Retinal pigment epithelial cell (primary cell): ENCODE data around the gene FKBP2.

Source experiments
- DNase-seq: peaks from one replicate; pipeline ENCODE4 v3.0.0-alpha.2; 2010; ENCODE audit warnings: low read depth
- H3K4me3 ChIP-seq: 2 replicates; pipeline ENCODE4 v1.5.1; 2011; ENCODE audit warnings: mild to moderate bottlenecking, low read length, control low read depth, moderate library complexity
- TF ChIP-seq, protein P1 (sequence below): conservative IDR thresholded peaks from 2 replicates; pipeline ENCODE4 v1.5.1; 2011; ENCODE audit warnings: low read depth, low read length, control low read depth, inconsistent platforms

Gene FKBP2

DNA sequence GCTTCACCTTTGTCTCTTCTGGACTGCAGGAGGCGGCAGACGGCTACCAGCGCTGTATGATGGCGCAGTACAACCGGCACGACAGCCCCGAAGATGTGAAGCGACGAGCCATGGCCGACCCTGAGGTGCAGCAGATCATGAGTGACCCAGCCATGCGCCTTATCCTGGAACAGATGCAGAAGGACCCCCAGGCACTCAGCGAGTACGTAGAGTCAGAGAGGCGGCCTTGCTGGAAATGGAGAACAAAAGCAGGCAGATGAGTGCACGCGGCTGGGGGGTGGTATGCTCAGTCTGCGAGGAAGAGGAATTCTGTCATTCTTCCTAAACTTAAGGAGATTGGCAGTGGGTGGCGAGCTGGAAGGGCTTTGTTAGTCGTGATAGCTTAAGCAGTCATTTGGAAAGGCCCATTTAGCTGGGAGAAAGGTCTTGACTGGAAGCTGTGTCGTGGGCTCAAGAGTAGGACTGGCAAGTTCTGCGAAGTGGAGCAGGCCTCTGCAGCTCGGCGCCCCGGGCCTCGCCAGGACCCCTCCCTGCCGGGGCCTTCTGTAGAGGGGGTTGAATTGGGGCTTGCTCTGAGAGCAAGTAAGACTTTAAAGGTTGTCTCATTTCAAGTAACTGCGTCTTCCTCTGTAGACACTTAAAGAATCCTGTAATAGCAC lies 37.3 kb upstream of the FKBP2 start:
- TF ChIP-seq, protein P1, sequence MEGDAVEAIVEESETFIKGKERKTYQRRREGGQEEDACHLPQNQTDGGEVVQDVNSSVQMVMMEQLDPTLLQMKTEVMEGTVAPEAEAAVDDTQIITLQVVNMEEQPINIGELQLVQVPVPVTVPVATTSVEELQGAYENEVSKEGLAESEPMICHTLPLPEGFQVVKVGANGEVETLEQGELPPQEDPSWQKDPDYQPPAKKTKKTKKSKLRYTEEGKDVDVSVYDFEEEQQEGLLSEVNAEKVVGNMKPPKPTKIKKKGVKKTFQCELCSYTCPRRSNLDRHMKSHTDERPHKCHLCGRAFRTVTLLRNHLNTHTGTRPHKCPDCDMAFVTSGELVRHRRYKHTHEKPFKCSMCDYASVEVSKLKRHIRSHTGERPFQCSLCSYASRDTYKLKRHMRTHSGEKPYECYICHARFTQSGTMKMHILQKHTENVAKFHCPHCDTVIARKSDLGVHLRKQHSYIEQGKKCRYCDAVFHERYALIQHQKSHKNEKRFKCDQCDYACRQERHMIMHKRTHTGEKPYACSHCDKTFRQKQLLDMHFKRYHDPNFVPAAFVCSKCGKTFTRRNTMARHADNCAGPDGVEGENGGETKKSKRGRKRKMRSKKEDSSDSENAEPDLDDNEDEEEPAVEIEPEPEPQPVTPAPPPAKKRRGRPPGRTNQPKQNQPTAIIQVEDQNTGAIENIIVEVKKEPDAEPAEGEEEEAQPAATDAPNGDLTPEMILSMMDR, result no peak
- no peak overlapping the region for H3K4me3 ChIP-seq
- no peak for DNase-seq

DNA sequence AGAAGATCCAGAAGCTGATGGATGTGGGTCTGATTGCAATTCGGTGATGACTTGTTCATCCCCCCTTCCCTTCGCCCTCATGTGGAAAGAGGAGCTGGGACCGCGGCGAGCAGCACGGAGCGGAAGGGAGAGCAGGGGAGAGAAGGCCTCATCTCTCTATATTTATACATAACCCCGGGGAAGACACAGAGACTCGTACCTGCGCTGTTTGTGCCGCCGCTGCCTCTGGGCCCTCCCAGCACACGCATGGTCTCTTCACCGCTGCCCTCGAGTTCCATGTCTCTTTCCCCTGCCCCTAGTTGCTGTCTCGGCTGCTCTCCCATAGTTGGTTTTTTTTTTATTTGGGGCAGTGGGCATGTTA lies 36.8 kb upstream of the FKBP2 start:
- DNase-seq, result no peak
- TF ChIP-seq, protein P1, result no peak

DNA sequence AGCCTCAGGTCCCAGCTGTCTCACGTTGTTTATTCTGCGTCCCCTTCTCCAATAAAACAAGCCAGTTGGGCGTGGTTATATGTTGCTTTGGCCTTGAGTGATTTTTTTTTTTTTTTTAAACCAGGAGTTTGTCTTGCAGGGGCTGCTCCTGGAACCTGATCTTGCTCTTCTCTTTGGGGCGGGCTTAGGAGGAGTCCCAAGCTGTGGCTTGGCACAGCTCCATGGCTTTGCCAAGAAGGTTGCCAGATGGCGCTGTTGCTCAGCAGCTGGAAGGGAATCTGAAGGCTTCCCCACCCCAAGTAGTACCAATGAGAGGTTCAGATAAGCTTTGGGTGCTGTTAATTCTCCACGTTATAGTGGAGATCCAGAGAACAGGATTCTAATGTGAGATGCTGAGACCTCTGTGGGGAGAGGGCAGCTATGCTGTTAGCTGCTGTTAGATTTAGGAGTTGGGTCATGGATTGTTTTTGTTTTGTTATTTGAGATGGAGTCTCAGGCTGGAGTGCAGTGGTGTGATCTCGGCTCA lies 36.4 kb upstream of the FKBP2 start:
- peak; percentile 82 for DNase-seq
- TF ChIP-seq, protein P1, result peak; percentile 91
- no peak overlapping the region for H3K4me3 ChIP-seq

More for the DNA sequence above, 36.8 kb upstream of the FKBP2 start:
- no peak overlapping the region for H3K4me3 ChIP-seq

DNA sequence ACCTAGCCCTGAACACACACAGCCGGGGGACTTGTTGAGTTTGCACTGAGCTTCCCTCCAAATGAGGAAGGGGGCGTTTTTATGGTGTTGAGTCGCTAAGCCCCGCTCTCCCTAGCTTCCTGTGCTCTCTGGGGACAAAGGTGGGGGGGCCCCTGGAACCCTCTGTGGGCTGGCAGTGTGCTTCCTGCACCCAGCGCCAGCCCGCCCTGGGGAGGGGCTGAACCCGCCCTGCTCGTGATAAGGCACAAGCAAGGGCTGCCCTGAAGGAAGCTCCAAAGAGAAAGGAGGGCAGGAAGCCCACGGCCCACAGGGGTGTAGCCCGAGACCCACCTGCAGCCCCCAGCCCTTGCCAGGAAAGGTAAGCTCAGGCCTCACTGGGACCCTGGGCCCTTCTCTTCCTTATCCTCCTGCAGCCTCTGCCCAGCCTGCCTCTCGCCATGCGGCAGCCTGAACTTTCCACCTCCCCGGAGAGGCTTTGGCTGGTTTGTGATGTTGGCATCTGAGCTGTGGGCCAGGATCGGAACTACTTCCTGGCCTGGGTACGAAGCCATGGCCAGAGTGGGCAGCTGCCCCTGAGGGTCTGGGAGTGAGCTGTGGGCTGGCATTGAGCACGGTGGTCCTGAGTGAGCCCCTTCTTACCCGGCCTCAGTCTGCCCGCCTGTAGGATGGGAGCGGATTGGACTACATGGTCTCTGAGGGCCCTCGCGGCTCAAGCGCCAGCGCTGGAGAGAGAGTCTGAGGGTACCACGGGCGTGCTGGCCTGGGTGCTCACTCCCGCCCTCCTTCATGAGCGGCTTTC lies 34.2 kb upstream of the FKBP2 start, which contains the start of gene FERMT3:
Gene FERMT3, plus strand, starts transcription at position 265 of the 799 bp plus-strand sequence. CDS start 644 bp downstream, outside the sequence.
- H3K4me3 ChIP-seq, result no peak within 1 kb of the TSS
- no peak for DNase-seq
- TF ChIP-seq, protein P1, result no peak

DNA sequence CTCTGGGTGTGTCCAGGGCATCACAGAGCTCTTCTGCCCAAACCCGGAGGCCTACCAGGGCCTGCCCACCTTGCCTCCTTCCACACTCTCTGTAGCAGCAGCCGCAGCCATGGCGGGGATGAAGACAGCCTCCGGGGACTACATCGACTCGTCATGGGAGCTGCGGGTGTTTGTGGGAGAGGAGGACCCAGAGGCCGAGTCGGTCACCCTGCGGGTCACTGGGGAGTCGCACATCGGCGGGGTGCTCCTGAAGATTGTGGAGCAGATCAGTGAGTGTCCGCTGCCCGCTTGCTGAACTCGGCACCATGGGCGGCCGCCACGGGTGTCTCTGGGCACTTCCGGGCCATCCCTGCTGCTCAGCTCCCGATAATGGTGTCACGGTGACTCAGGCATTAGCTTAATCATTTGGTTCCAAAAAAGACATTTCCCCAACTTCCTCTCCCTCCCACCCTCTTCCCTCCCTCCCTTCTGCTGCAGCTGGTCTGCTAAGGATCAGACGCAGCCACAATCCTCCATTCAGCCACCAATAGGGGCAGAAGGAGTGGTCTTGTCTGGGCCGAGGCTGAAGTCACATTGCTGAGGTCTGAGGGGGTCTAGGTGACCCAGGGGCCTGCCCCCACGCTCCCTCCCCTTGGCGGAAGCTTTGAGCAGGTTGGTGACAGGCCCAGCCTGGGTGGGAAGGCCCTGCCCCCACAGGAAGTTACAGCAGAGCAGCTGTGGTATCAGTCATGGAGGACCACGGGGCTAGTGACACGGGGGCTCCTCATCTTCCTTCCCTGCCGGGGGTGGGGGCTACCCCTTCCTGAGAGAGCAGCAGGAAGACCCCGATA lies 33.4 kb upstream of the FKBP2 start:
- TF ChIP-seq, protein P1, result no peak
- no peak overlapping the region for H3K4me3 ChIP-seq
- no peak for DNase-seq

DNA sequence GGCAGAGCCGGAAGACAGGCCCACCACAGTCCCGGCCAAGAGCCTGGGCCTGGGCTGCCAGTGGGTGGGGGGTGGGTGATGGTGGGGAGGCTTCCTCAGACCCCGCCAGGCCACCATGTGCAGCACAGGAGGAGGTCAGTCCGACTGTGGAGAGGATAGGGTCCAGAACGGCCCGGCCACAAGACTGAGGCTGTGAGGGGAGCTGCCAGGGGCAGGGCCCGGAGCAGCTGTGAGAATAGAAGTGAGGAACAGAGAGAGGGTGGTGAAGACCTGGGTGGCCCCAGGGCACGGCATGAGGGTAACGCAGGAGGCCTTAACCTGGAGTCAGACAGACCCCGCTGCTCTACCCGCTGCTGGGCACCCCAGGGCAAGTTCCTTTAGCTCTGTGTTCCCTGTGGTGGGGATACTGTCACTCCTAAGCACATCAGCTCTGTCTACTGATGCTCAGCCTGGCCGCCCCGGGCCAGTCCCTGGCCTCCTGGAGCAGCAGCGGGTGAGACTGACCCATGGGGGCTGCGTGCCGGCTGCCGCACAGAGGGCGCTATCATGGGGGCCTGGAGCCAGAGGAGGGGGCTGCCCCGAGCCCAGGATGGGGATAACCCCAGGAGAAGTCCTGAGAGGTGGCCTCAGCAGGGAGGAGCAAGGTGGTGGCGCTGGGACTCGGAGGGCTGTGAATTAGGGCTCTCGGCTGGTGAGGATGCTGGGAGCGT lies 32.7 kb upstream of the FKBP2 start:
- no peak for DNase-seq
- TF ChIP-seq, protein P1, result no peak
- no peak overlapping the region for H3K4me3 ChIP-seq
